HFFc6 (cell line): ENCODE data around the gene FZR1. TPM values are rescaled to one million over a fixed set of nuclear protein-coding genes. Genes with fewer than 3 reads are reported as not detected.
A peak's percentile ranks its signal among the peaks of the same experiment; 100 is the strongest.

Source experiments
- DNase-seq: peaks from one replicate; pipeline ENCODE4 v3.0.0-alpha.2; 2018
- H3K27ac Mint-ChIP-seq: 2 replicates; pipeline ENCODE4 v1.8.0; 2020; ENCODE audit warnings: mild to moderate bottlenecking, mixed read lengths
- H3K27me3 Mint-ChIP-seq: 2 replicates; pipeline ENCODE4 v1.8.0; 2021; ENCODE audit warnings: mild to moderate bottlenecking, moderate library complexity, mixed read lengths; ENCODE audit not compliant: insufficient read depth
- H3K36me3 Mint-ChIP-seq: 2 replicates; pipeline ENCODE4 v1.8.0; 2021; ENCODE audit warnings: low read depth, mixed read lengths
- H3K4me1 Mint-ChIP-seq: 2 replicates; pipeline ENCODE4 v1.8.0; 2020; ENCODE audit warnings: low read depth, mixed read lengths
- H3K4me3 Mint-ChIP-seq: 2 replicates; pipeline ENCODE4 v1.8.0; 2020; ENCODE audit warnings: mild to moderate bottlenecking, moderate library complexity, mixed read lengths
- H3K9me3 Mint-ChIP-seq: 2 replicates; pipeline ENCODE4 v1.8.0; 2020; ENCODE audit warnings: mild to moderate bottlenecking, mixed read lengths
- total RNA-seq, 6 experiments: library from RNA; stranded (reverse); fragmentation: NEBNext Ultra II Directional; extraction: Animal tissue kit (Norgen Biotek cat#: 25700); gene quantifications; 2 replicates in 1 of 6; 3 replicates in 5 of 6; pipeline ENCODE4 v1.2.3, GENCODE V29; 2021
- TF ChIP-seq, protein P1 (sequence below): fragments of 200-600 bp; sonication (generic); IDR thresholded peaks from 2 replicates; pipeline ENCODE4 v1.5.0; 2021; ENCODE audit warnings: antibody characterized with exemption, mild to moderate bottlenecking

The FZR1 gene
- total RNA-seq, 6 experiments from 2014 or later: 43.9 to 56.8 (median 46.0) TPM

DNA sequence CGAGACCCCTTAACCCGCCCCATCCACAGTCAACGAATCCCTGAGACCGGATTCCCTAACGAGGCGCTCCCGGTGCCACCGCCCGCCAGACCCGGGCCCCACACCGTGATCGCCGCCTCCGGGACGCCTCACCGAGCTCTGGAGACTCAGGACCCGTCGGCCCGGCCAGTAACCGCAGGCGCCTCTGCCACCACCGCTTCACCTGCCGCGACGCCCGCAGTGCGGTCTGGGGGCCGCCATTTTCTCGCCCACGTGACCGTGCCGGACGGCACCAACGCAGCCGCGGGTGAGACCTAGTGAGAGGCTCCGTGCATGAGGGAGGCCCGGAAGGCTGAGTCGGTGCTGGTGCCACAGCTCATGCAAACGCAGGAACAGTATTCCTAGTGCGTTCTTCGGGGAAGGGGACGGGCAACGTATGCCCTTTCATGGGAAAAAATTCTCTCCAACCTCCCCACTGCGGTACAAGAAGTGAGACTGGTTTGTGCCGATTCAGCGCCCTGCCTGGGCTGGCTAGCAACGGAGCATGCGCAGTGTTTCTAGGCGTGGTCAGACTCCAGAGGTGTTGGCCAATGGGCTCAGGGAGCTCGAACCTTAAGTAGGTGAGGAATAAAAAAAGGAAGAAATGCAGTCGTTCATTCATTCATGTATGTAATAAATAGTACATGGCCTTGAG lies 5.5 kb upstream of the FZR1 start, which contains the start of gene DOHH:
Gene DOHH, minus strand, starts transcription at position 246 of the 673 bp plus-strand sequence. CDS start 3,860 bp downstream, outside the sequence.
- H3K9me3 Mint-ChIP-seq: no peaks in the 10 kb centered on the region
- TF ChIP-seq, protein P1, sequence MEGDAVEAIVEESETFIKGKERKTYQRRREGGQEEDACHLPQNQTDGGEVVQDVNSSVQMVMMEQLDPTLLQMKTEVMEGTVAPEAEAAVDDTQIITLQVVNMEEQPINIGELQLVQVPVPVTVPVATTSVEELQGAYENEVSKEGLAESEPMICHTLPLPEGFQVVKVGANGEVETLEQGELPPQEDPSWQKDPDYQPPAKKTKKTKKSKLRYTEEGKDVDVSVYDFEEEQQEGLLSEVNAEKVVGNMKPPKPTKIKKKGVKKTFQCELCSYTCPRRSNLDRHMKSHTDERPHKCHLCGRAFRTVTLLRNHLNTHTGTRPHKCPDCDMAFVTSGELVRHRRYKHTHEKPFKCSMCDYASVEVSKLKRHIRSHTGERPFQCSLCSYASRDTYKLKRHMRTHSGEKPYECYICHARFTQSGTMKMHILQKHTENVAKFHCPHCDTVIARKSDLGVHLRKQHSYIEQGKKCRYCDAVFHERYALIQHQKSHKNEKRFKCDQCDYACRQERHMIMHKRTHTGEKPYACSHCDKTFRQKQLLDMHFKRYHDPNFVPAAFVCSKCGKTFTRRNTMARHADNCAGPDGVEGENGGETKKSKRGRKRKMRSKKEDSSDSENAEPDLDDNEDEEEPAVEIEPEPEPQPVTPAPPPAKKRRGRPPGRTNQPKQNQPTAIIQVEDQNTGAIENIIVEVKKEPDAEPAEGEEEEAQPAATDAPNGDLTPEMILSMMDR: no peak

DNA sequence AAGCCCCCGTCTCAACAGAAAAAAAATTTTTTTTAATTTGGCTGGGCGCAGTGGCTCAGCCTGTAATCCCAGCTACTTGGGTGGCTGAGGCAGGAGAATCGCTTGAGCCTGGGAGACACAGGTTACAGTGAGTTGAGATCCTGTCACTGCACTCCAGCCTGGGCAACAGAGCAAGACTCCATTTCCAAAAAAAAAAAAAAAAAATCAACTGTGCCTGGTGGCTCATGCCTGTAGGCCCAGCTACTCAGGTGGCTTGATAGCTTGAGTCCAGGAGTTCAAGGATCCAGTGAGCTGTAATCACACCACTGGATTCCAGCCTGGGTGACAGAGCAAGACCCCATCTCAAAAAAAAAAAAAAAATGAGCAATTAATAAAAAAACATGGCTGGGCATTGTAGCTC lies 4.3 kb upstream of the FZR1 start:
- H3K36me3 Mint-ChIP-seq: peaks cover 12% of the 10 kb centered on the region
- H3K4me3 Mint-ChIP-seq: no peak overlapping the region
- no peaks in the 10 kb centered on the region; the same call in 1 of the 2 replicates for H3K27me3 Mint-ChIP-seq
- H3K9me3 Mint-ChIP-seq: no peaks in the 10 kb centered on the region
- no peak for DNase-seq
- H3K27ac Mint-ChIP-seq: no peak overlapping the region
- TF ChIP-seq, protein P1: no peak
- H3K4me1 Mint-ChIP-seq: peaks cover 28% of the 10 kb centered on the region

More for the DNA sequence above, 5.5 kb upstream of the FZR1 start, which contains the start of gene DOHH:
- Mint-ChIP-seq H3K27me3 (no peaks in the 10 kb centered on the region; the same call in 1 of the 2 replicates), H3K4me3 (peak within 1 kb of the TSS; percentile 95), H3K36me3 (peaks cover 12% of the 10 kb centered on the region), H3K27ac (peak within 1 kb of the TSS; percentile 99), H3K4me1 (peaks cover 24% of the 10 kb centered on the region)
- peak; percentile 94 for DNase-seq

DNA sequence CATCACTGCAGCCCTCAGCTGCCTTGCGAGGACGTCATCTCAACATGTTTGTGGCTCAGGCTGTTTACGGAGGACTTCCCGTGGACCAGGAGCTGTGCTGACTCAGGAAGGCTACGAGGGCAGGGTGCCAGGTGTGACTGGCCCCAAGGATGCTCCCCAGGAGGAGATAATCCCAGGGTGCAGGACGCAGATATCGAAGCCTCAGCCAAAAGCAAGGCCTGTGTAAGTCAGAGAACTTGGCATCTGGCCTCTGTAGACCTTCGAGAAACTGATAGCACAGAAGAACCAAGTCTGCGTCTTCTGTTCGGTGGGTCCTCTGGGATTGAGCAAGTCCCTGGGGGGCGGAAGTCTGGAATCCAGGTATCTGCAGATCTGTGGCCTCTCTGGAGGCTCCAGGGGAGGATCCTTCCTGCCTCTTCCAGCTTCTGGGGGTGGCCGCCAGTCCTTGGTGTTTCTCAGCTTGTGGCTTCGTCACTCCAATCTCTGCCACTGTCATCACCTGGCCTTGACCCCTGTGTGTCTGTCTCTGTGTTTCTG lies 3.0 kb upstream of the FZR1 start:
- Mint-ChIP-seq H3K4me1 (peaks cover 32% of the 10 kb centered on the region), H3K36me3 (peaks cover 9% of the 10 kb centered on the region), H3K9me3 (no peaks in the 10 kb centered on the region), H3K27me3 (no peaks in the 10 kb centered on the region; the same call in 1 of the 2 replicates), H3K4me3 (no peak overlapping the region), H3K27ac (peak overlapping the region; percentile 33; the same call in 1 of the 2 replicates)
- TF ChIP-seq, protein P1: no peak
- DNase-seq: no peak

DNA sequence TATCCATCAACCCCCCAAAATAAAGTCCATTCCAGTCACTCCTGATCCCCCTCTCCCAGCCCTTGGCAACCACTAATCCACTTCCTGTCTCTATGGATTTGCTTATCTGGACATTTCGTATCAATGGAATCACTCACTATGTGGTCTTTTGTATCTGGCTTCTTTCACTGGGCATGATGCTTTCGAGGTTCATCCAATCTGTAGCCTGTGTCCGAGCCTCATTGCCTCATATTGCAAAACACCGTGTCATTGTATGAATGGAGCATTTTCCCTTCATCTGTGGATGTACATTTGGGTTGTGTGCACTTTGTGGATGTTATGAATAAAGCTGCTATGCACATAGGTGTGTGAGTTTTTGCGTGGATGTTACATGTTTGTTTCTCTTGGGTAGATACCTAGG lies 1.4 kb upstream of the FZR1 start:
- Mint-ChIP-seq H3K27me3 (no peaks in the 10 kb centered on the region; the same call in 1 of the 2 replicates), H3K36me3 (peaks cover 17% of the 10 kb centered on the region), H3K4me1 (peaks cover 41% of the 10 kb centered on the region), H3K4me3 (no peak overlapping the region), H3K27ac (peak overlapping the region; percentile 98), H3K9me3 (no peaks in the 10 kb centered on the region)
- TF ChIP-seq, protein P1: no peak
- no peak for DNase-seq

DNA sequence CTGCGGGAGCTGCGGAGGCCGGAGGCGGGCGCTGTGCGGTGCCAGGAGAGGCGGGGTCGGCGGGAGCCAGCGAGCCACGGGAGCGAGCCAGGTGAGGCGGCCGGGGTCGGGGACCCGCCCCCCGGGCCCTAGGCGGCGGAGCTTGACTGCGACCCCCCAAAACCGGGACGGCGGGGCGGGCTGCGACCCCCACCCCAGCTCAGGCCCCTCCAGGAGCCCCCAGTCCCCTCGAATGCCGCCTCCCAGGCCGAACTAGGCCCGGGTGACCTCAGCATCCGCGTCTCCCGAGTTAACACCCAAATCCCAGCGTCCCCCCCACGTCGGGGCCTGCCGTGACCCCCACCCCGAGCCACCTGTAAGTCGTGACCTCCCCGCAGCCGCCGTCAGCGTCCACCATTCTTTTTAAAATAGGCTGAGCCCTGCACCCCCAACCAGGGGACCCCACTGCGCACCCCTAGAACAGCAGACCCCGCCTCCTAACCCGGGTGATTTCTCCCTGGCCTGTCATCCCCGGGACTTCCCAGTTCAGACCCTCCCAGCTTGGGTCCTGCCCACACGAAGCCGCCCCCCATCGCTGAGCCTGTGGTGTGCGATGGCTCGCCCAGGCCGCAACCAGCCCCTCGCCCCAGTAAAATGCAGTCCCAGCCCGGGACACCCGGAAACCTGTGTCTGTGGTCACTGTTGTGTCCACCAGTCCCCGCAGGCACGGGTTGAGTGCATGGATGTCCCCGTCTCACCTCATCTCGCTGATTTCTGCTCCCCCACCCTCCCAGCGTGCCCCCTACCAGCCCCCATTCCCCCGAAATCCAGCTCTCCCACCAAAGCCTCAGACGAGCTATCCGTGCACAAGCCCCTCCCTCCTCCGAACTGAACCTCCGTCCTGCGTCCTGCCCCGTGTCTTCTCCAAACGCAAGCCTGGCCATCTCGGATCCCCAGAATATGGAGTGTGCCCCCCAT lies 551 bp downstream of the FZR1 start:
- H3K4me3 Mint-ChIP-seq: peak overlapping the region; percentile 96
- DNase-seq: no peak
- peaks cover 20% of the 10 kb centered on the region for H3K36me3 Mint-ChIP-seq
- TF ChIP-seq, protein P1: no peak
- H3K4me1 Mint-ChIP-seq: peaks cover 40% of the 10 kb centered on the region
- no peaks in the 10 kb centered on the region; the same call in 1 of the 2 replicates for H3K27me3 Mint-ChIP-seq
- H3K27ac Mint-ChIP-seq: peak overlapping the region; percentile 87
- no peaks in the 10 kb centered on the region for H3K9me3 Mint-ChIP-seq
